Calu3 (cell line): ENCODE data around the gene IPO11. TPM values are rescaled to one million over a fixed set of nuclear protein-coding genes. Genes with fewer than 3 reads are reported as not detected.
"Not testable (repeated sequence)": the region's sequence is repeated elsewhere in the genome, so short reads cannot be mapped to it uniquely, and the experiment has no call there.

Experiments used
- BruUV-seq: library from RNA; stranded (reverse); fragments of 400-500 nt; replicated peaks from 2 replicates; lab custom pipeline; 2021; lab: Mats Ljungman, UMichigan
- CTCF ChIA-PET: fragments of 300-600 bp; sonication (Branson Sonifier 250); formaldehyde crosslinking; loops from one replicate; lab custom pipeline; 2022; ENCODE audit warnings: antibody characterized with exemption; lab: Charles Lee
- DNase-seq: peaks from one replicate; pipeline ENCODE4 v3.0.0; 2022
- H3K27ac Mint-ChIP-seq: one replicate; pipeline ENCODE4 v1.8.0; 2022; ENCODE audit warnings: mixed read lengths; ENCODE audit not compliant: unreplicated experiment
- H3K27me3 Mint-ChIP-seq: one replicate; pipeline ENCODE4 v1.8.0; 2022; ENCODE audit warnings: mixed read lengths; ENCODE audit not compliant: unreplicated experiment
- H3K36me3 Mint-ChIP-seq: one replicate; pipeline ENCODE4 v1.8.0; 2022; ENCODE audit warnings: mild to moderate bottlenecking, moderate library complexity, mixed read lengths; ENCODE audit not compliant: insufficient read depth, unreplicated experiment
- H3K4me1 Mint-ChIP-seq: one replicate; pipeline ENCODE4 v1.8.0; 2022; ENCODE audit warnings: mild to moderate bottlenecking, low read depth, mixed read lengths; ENCODE audit not compliant: unreplicated experiment
- H3K4me3 Mint-ChIP-seq: one replicate; pipeline ENCODE4 v1.8.0; 2022; ENCODE audit warnings: mild to moderate bottlenecking, low read depth, moderate library complexity, mixed read lengths; ENCODE audit not compliant: unreplicated experiment
- H3K9me3 Mint-ChIP-seq: one replicate; pipeline ENCODE4 v1.8.0; 2022; ENCODE audit warnings: low read depth, mixed read lengths; ENCODE audit not compliant: unreplicated experiment
- intact Hi-C: fragments of 100-400 bp; cut with micrococcal nuclease; formaldehyde crosslinking; loops from one replicate; pipeline ENCODE4 v1.10.0; 2022; ENCODE audit not compliant: unreplicated experiment
- total RNA-seq: library from RNA; stranded (reverse); gene quantifications from 2 replicates; pipeline ENCODE4 v1.2.3, GENCODE V29; 2022
- TF ChIP-seq, protein P1 (sequence below): fragments of 200-600 bp; IDR thresholded peaks from one replicate; pipeline ENCODE4 v1.8.0; 2022; ENCODE audit warnings: antibody characterized with exemption; ENCODE audit not compliant: unreplicated experiment

Gene IPO11
- total RNA-seq, 1 experiment from 2014 or later, result 47.3 TPM

GRCh38 chr5:62662521-62662920 lies 250.0 kb downstream of the IPO11 start:
- CTCF ChIA-PET, result no interaction called here
- H3K4me1 Mint-ChIP-seq, result no peaks in the 10 kb centered on the region
- TF ChIP-seq, protein P1, sequence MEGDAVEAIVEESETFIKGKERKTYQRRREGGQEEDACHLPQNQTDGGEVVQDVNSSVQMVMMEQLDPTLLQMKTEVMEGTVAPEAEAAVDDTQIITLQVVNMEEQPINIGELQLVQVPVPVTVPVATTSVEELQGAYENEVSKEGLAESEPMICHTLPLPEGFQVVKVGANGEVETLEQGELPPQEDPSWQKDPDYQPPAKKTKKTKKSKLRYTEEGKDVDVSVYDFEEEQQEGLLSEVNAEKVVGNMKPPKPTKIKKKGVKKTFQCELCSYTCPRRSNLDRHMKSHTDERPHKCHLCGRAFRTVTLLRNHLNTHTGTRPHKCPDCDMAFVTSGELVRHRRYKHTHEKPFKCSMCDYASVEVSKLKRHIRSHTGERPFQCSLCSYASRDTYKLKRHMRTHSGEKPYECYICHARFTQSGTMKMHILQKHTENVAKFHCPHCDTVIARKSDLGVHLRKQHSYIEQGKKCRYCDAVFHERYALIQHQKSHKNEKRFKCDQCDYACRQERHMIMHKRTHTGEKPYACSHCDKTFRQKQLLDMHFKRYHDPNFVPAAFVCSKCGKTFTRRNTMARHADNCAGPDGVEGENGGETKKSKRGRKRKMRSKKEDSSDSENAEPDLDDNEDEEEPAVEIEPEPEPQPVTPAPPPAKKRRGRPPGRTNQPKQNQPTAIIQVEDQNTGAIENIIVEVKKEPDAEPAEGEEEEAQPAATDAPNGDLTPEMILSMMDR, result no peak
- DNase-seq, result no peak
- no peaks in the 10 kb centered on the region for H3K36me3 Mint-ChIP-seq
- peaks cover 14% of the 10 kb centered on the region for H3K9me3 Mint-ChIP-seq
- H3K27me3 Mint-ChIP-seq, result no peaks in the 10 kb centered on the region
- intact Hi-C loops, result no loop called here
- no peak overlapping the region for H3K4me3 Mint-ChIP-seq
- no peak overlapping the region for H3K27ac Mint-ChIP-seq
- BruUV-seq, result no TSS peak

DNA sequence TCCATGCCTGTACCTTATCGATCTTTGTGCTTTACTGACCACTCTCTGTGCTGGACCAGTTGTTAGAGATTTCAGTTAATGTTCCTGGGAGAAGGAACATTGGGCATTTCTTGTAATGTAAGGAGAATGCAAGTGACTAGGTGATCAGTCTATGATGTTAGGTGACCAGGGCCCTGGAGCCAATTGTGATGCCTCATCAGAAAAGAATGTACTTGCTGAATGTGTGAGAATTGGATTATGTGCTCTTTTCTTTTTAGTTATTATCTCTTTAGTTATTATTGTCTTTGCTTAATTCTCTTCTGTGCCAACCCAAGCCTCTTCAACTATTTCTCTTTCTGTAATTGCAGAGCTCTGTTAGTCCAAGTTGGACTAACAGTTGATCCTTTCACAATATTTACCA lies 258.9 kb downstream of the IPO11 start:
- H3K27me3 Mint-ChIP-seq, result no peaks in the 10 kb centered on the region
- CTCF ChIA-PET, result no interaction called here
- TF ChIP-seq, protein P1, result no peak
- BruUV-seq, result no TSS peak
- no peaks in the 10 kb centered on the region for H3K4me1 Mint-ChIP-seq
- peaks cover 6% of the 10 kb centered on the region for H3K9me3 Mint-ChIP-seq
- no peak for DNase-seq
- intact Hi-C loops, result no loop called here
- no peak overlapping the region for H3K27ac Mint-ChIP-seq
- no peaks in the 10 kb centered on the region for H3K36me3 Mint-ChIP-seq
- no peak overlapping the region for H3K4me3 Mint-ChIP-seq

DNA sequence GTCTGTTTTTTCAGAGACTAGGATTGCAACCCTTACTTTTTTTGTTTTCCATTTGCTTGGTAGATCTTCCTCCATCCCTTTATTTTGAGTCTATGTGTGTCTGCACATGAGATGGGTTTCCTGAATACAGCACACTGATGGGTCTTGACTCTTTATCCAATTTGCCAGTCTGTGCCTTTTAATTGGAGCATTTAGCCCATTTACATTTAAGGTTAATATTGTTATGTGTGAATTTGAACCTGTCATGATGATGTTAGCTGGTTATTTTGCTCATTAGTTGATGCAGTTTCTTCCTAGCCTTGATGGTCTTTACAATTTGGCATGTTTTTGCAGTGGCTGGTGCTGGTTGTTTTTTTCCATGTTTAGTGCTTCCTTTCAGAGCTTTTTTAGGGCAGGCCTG lies 264.0 kb downstream of the IPO11 start:
- H3K4me1 Mint-ChIP-seq, CTCF ChIA-PET, H3K27ac Mint-ChIP-seq, H3K36me3 Mint-ChIP-seq, intact Hi-C loops, BruUV-seq, H3K27me3 Mint-ChIP-seq, H3K4me3 Mint-ChIP-seq, DNase-seq: not testable (repeated sequence)
- H3K9me3 Mint-ChIP-seq, result peaks cover 13% of the 10 kb centered on the region

Other genes starting within 250 kb of the IPO11 start
- 76.9 and 81.4 TPM in 2 replicates for gene KIF2A, start 106.6 kb upstream of the IPO11 start, total RNA-seq
- 34.4 and 41.1 TPM in 2 replicates for gene DIMT1, start 8.9 kb upstream of the IPO11 start, total RNA-seq
- 1.1 and 2.1 TPM in 2 replicates for gene LRRC70, start 166.1 kb downstream of the IPO11 start, total RNA-seq